Measurements from ENCODE around the gene ZNF580. TPM values are rescaled to one million over a fixed set of nuclear protein-coding genes. Genes with fewer than 3 reads are reported as not detected.
A peak's percentile ranks its signal among the peaks of the same experiment; 100 is the strongest.

The ZNF580 gene
- total RNA-seq, 2 experiments from 2014 or later, result 24.4 to 50.0 TPM

DNA sequence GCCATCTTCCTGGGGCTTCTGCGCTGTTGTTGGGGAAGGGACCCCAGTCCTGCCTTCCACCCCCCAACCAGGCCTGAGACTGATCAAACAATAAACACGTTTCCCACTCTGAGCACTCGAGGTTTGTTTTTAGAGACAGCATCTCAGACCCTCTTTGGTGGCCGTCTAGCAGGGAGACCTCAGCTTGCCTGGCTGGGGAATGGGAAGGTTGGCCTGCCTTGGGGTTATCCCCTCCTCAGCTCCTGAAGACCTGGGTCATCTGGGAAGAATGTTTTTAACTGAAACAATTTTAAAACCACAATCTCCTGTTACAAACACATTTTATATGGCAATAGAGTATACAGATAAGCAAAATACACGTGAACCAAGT lies 4.7 kb downstream of the ZNF580 start:
- Histone ChIP-seq H3K9me2 (ENCODE audit: insufficient read depth, low read length) (no peaks in the 10 kb centered on the region), H3K79me2 (ENCODE audit: insufficient read depth, low read depth, low read length) (peaks cover 61% of the 10 kb centered on the region), H3K4me2 (ENCODE audit: low read length) (peak overlapping the region; percentile 89), H2AFZ (ENCODE audit: low read length) (no peak overlapping the region), H3K4me1 (ENCODE audit: insufficient read depth, low read length, poor library complexity, severe bottlenecking) (peaks cover 54% of the 10 kb centered on the region), H3K27ac (ENCODE audit: low read depth, low read length, poor library complexity, severe bottlenecking) (peak overlapping the region; percentile 86), H3K9me3 (ENCODE audit: low read length) (no peaks in the 10 kb centered on the region), H3K36me3 (ENCODE audit: insufficient read depth, low read length) (peaks cover 43% of the 10 kb centered on the region), H3K4me3 (ENCODE audit: low read depth, low read length, poor library complexity, severe bottlenecking) (peak overlapping the region; percentile 98), H4K20me1 (ENCODE audit: insufficient read depth, low read length) (no peaks in the 10 kb centered on the region)
- intact Hi-C loops (cut with micrococcal nuclease; ENCODE audit: unreplicated experiment), result no loop called here
- no peak for DNase-seq (ENCODE audit: low spot score)
- ChIA-PET CTCF (ENCODE audit: unreplicated experiment) (no interaction called here), POLR2A (interaction anchor here (1.2 kb wide), 1 partner anchor 9 kb away, joined by 3 read pairs; no protein-coding TSS in a partner anchor)
- TSS peak; percentile 73 for BruUV-seq (replicated peaks)
- TF ChIP-seq, protein P1, sequence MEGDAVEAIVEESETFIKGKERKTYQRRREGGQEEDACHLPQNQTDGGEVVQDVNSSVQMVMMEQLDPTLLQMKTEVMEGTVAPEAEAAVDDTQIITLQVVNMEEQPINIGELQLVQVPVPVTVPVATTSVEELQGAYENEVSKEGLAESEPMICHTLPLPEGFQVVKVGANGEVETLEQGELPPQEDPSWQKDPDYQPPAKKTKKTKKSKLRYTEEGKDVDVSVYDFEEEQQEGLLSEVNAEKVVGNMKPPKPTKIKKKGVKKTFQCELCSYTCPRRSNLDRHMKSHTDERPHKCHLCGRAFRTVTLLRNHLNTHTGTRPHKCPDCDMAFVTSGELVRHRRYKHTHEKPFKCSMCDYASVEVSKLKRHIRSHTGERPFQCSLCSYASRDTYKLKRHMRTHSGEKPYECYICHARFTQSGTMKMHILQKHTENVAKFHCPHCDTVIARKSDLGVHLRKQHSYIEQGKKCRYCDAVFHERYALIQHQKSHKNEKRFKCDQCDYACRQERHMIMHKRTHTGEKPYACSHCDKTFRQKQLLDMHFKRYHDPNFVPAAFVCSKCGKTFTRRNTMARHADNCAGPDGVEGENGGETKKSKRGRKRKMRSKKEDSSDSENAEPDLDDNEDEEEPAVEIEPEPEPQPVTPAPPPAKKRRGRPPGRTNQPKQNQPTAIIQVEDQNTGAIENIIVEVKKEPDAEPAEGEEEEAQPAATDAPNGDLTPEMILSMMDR (conservative IDR thresholded peaks at IDR 0.05; ENCODE audit: low read length), result no peak
- TF ChIP-seq EZH2phosphoT487 (IDR thresholded peaks at IDR 0.05; ENCODE audit: borderline replicate concordance, low read depth, low read length), result no peak

DNA sequence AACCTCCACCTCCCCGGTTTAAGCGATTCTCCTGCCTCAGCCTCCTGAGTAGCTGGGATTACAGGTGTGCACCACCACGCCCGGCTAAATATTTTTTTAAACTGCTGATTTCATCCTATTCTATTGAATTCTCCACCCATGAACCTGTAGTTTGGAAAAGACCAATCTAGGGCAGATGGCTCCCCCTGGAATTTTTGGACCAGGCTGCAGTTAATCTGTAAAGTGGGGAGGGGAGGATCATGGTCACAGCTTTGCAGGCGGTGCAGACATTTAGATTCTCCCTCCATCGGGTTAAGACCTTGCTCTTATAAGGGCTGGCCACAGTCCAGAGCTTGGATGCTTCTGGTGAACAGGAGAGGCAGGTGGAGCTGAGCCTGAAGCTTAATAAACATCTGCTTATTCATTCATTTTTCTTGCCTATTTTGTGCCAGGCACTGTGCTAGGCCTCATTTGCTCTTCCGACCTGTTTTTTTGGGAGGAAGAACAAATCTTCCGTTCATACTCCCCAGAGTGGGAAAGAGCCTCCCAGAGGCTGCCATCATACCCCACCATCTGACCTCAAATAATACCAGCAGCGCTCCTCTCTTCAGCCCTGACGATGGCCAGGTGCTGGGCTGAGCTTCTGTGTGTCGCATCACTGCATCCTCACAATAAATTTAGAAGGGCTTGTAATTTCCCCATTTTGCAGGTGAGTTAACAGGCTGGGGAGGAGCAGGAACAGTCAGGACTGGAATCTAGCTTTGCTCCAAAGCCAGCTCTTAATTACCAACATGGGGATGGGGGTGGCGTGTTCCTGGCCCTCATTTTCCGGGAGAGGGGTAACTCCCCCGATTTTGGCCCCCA lies 6.3 kb downstream of the ZNF580 start:
- peak; percentile 89 for DNase-seq (ENCODE audit: low spot score)
- intact Hi-C loops (cut with micrococcal nuclease; ENCODE audit: unreplicated experiment), result no loop called here
- peak overlapping the region; percentile 98 for H3K4me2 ChIP-seq (ENCODE audit: low read length)
- H4K20me1 ChIP-seq (ENCODE audit: insufficient read depth, low read length), result no peaks in the 10 kb centered on the region
- POLR2A ChIA-PET, result interaction anchor here (0.6 to 1.4 kb wide), 5 partner anchors 10 to 396 kb away, joined by 3 to 4 read pairs (median 3); partner anchors contain the start of genes FIZ1 and ZNF784
- peak overlapping the region; percentile 72 for H3K4me3 ChIP-seq (ENCODE audit: low read depth, low read length, poor library complexity, severe bottlenecking)
- H3K79me2 ChIP-seq (ENCODE audit: insufficient read depth, low read depth, low read length), result peaks cover 53% of the 10 kb centered on the region
- H3K9me3 ChIP-seq (ENCODE audit: low read length), result no peaks in the 10 kb centered on the region
- H3K4me1 ChIP-seq (ENCODE audit: insufficient read depth, low read length, poor library complexity, severe bottlenecking), result peaks cover 51% of the 10 kb centered on the region
- H2AFZ ChIP-seq (ENCODE audit: low read length), result no peak overlapping the region
- TF ChIP-seq, protein P1 (conservative IDR thresholded peaks at IDR 0.05; ENCODE audit: low read length), result no peak
- TF ChIP-seq EZH2phosphoT487 (IDR thresholded peaks at IDR 0.05; ENCODE audit: borderline replicate concordance, low read depth, low read length), result no peak
- no peaks in the 10 kb centered on the region for H3K9me2 ChIP-seq (ENCODE audit: insufficient read depth, low read length)
- CTCF ChIA-PET (ENCODE audit: unreplicated experiment), result interaction anchor here (0.6 to 1.0 kb wide), 2 partner anchors 14 to 295 kb away, joined by 3 read pairs; no protein-coding TSS in a partner anchor
- H3K27ac ChIP-seq (ENCODE audit: low read depth, low read length, poor library complexity, severe bottlenecking), result peak overlapping the region; percentile 90
- BruUV-seq (replicated peaks), result no TSS peak
- peaks cover 53% of the 10 kb centered on the region for H3K36me3 ChIP-seq (ENCODE audit: insufficient read depth, low read length)

Measured in OCI-LY7 (cell line).